AG04450 (cell line): ENCODE data around the gene PAAF1. TPM values are rescaled to one million over a fixed set of nuclear protein-coding genes. Genes with fewer than 3 reads are reported as not detected.

Experiments used
- CTCF ChIA-PET: fragments of 300-600, 350-600 bp; formaldehyde crosslinking; extraction: SDS; loops from one replicate; lab custom pipeline; 2022; ENCODE audit warnings: antibody characterized with exemption, inconsistent platforms; lab: Charles Lee
- POLR2A ChIA-PET: fragments of 350-600 bp; formaldehyde crosslinking; extraction: SDS; loops from one replicate; lab custom pipeline; 2021; ENCODE audit warnings: antibody characterized with exemption, inconsistent platforms; lab: Yijun Ruan, JAX
- DNase-seq: peaks from one replicate; pipeline ENCODE4 v3.0.0-alpha.2; 2011; ENCODE audit warnings: low read depth, low spot score
- H3K27ac ChIP-seq: one replicate; pipeline ENCODE4 v1.5.1; 2012; ENCODE audit warnings: low read depth, low read length, control low read depth
- H3K27me3 ChIP-seq: one replicate; pipeline ENCODE4 v1.6.0; 2012; ENCODE audit warnings: low read length; ENCODE audit not compliant: control insufficient read depth, insufficient read depth
- H3K4me3 ChIP-seq: 2 replicates; pipeline ENCODE4 v1.5.1; 2011; ENCODE audit warnings: mild to moderate bottlenecking, low read depth, low read length, control low read depth
- H3K9me3 ChIP-seq: 2 replicates; pipeline ENCODE4 v1.5.1; 2012; ENCODE audit warnings: low read length; ENCODE audit not compliant: control insufficient read depth, insufficient read depth
- polyA plus RNA-seq: library from polyadenylated mRNA; depleted of rRNA; stranded (reverse); fragments of >200 nt; gene quantifications from 2 replicates; pipeline ENCODE4 v1.2.3, GENCODE V29; 2011
- TF ChIP-seq, protein P1 (sequence below): IDR thresholded peaks from 2 replicates; pipeline ENCODE4 v1.5.1; 2011; ENCODE audit warnings: low read depth, low read length, control low read depth, inconsistent platforms

Gene PAAF1
- polyA plus RNA-seq, 1 experiment: 18.5 TPM

GRCh38 chr11:73859671-73860070 is 17.1 kb upstream of the PAAF1 start:
- DNase-seq: no peak
- ChIA-PET POLR2A (no interaction called here), CTCF (no interaction called here)
- H3K4me3 ChIP-seq: no peak overlapping the region
- no peak overlapping the region for H3K27ac ChIP-seq
- H3K27me3 ChIP-seq: no peaks in the 10 kb centered on the region
- TF ChIP-seq, protein P1, sequence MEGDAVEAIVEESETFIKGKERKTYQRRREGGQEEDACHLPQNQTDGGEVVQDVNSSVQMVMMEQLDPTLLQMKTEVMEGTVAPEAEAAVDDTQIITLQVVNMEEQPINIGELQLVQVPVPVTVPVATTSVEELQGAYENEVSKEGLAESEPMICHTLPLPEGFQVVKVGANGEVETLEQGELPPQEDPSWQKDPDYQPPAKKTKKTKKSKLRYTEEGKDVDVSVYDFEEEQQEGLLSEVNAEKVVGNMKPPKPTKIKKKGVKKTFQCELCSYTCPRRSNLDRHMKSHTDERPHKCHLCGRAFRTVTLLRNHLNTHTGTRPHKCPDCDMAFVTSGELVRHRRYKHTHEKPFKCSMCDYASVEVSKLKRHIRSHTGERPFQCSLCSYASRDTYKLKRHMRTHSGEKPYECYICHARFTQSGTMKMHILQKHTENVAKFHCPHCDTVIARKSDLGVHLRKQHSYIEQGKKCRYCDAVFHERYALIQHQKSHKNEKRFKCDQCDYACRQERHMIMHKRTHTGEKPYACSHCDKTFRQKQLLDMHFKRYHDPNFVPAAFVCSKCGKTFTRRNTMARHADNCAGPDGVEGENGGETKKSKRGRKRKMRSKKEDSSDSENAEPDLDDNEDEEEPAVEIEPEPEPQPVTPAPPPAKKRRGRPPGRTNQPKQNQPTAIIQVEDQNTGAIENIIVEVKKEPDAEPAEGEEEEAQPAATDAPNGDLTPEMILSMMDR: no peak
- no peaks in the 10 kb centered on the region for H3K9me3 ChIP-seq

- no peak for DNase-seq
- ChIA-PET CTCF (no interaction called here), POLR2A (no interaction called here)
- H3K27me3 ChIP-seq: no peaks in the 10 kb centered on the region
- TF ChIP-seq, protein P1: no peak
- H3K27ac ChIP-seq: no peak overlapping the region
- H3K4me3 ChIP-seq: no peak overlapping the region
- no peaks in the 10 kb centered on the region for H3K9me3 ChIP-seq
These were observed 16.6 kb upstream of the PAAF1 start for GRCh38 chr11:73860202-73860601.

- H3K9me3 ChIP-seq: no peaks in the 10 kb centered on the region
- no peak overlapping the region for H3K27ac ChIP-seq
- POLR2A ChIA-PET: no interaction called here
- TF ChIP-seq, protein P1: no peak
- H3K27me3 ChIP-seq: no peaks in the 10 kb centered on the region
- H3K4me3 ChIP-seq: no peak overlapping the region
- DNase-seq: no peak
- CTCF ChIA-PET: no interaction called here
These were observed 13.8 kb upstream of the PAAF1 start for GRCh38 chr11:73862986-73863385.

GRCh38 chr11:73866095-73866579 is 10.7 kb upstream of the PAAF1 start:
- Histone ChIP-seq H3K4me3 (no peak overlapping the region), H3K9me3 (no peaks in the 10 kb centered on the region), H3K27me3 (no peaks in the 10 kb centered on the region), H3K27ac (peak overlapping the region; percentile 90)
- ChIA-PET POLR2A (interaction anchor here (0.6 to 1.7 kb wide), 6 partner anchors 9 to 105 kb away, joined by 3 to 7 read pairs (median 4); partner anchors contain the start of genes MRPL48 and RAB6A), CTCF (no interaction called here)
- TF ChIP-seq, protein P1: no peak
- no peak for DNase-seq

DNA sequence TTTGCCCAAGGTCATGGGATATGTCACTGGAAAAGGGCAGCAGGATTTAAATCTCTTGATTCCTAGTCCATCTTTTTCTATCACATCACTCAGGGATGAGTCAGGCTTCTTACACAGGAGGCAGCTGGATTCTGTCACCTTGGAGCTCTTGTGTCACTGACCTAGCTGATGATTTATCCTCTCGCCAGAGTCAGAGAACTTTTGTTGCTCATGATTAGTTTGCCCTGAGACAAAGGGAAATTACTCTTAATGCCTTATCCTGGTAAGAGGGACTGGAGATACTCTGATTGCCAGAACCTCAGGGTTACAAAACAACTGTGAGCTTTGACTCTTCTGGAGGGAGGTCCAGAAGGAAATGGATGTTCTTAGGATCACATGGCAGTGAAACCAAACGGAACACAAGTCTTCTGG is 10.2 kb upstream of the PAAF1 start:
- peak; percentile 62 for DNase-seq
- CTCF ChIA-PET: no interaction called here
- Histone ChIP-seq H3K27ac (peak overlapping the region; percentile 90), H3K4me3 (0 out of 2 replicates have a peak overlapping the region, but pooled peaks have one; percentile 7), H3K9me3 (no peaks in the 10 kb centered on the region), H3K27me3 (no peaks in the 10 kb centered on the region)
- TF ChIP-seq, protein P1: no peak
- POLR2A ChIA-PET: interaction anchor here (0.6 to 1.7 kb wide), 6 partner anchors 9 to 106 kb away, joined by 3 to 7 read pairs (median 4); partner anchors contain the start of genes MRPL48 and RAB6A
